GM12878 (cell line): Measurements from ENCODE around the gene PHF14. TPM values are rescaled to one million over a fixed set of nuclear protein-coding genes. Genes with fewer than 3 reads are reported as not detected.

Experiments
- MTA2 ChIP-seq: fragments of 450-650 bp; IDR thresholded peaks from 2 replicates; pipeline ENCODE4 v1.6.1; 2016; ENCODE audit warnings: low read depth, mild to moderate bottlenecking, moderate library complexity
- MYB ChIP-seq: fragments of 150-350 bp; IDR thresholded peaks from 2 replicates; pipeline ENCODE4 v1.6.1; 2014; ENCODE audit warnings: mild to moderate bottlenecking, low read depth, low read length, borderline replicate concordance
- RBBP5 ChIP-seq: fragments of 200-600 bp; sonication (generic); conservative IDR thresholded peaks from 2 replicates; pipeline ENCODE4 v1.6.1; 2016
- STAT3 ChIP-seq: IDR thresholded peaks from 2 replicates; pipeline ENCODE4 v1.6.1; 2011; ENCODE audit warnings: low read depth, low read length, improper control_type of control experiment
- polyA plus RNA-seq, 11 experiments: library from polyadenylated mRNA; depleted of rRNA in 4 of 11; unstranded in 6 of 11; stranded (reverse) in 5 of 11; fragments of >200 nt; fragmentation: Nextera tagmentation in 4 of 11; fragmentation: Illumina TruSeq in 1 of 11; extraction: Ambion mirVana in 4 of 11; extraction: Trizol in 1 of 11; gene quantifications; 1 replicate in 1 of 11; 2 replicates in 10 of 11; pipeline versions ENCODE4 v1.2.1 to v1.2.3, GENCODE V29; 2011 to 2016; ENCODE audit warnings: inconsistent platforms in 2 of 11, missing spikeins in 2 of 11, low read depth in 1 of 11
- total RNA-seq, 4 experiments: library from RNA; depleted of rRNA in 3 of 4; stranded (reverse); fragments of >200 nt in 3 of 4; fragmentation: Illumina TruSeq in 1 of 4; extraction: Trizol in 1 of 4; gene quantifications; 2 replicates each; pipeline versions ENCODE4 v1.2.1 to v1.2.3, GENCODE V29; 2013 to 2021
- TF ChIP-seq, protein P1 (sequence below): IDR thresholded peaks from 2 replicates; pipeline ENCODE4 v1.6.1; 2011; ENCODE audit warnings: borderline replicate concordance, low read depth, mild to moderate bottlenecking, moderate library complexity, low read length; ENCODE audit not compliant: insufficient read depth, poor library complexity, severe bottlenecking
- TF ChIP-seq, protein P2 (sequence below): fragments of 450-650 bp; IDR thresholded peaks from 2 replicates; pipeline ENCODE4 v1.6.1; 2017; ENCODE audit warnings: mild to moderate bottlenecking, moderate library complexity
- TF ChIP-seq, protein P3 (sequence below): fragments of 450-650 bp; IDR thresholded peaks from 2 replicates; pipeline ENCODE4 v1.6.1; 2017; ENCODE audit warnings: mild to moderate bottlenecking, moderate library complexity
- TF ChIP-seq, protein P4 (sequence below): fragments of 450-650 bp; IDR thresholded peaks from 2 replicates; pipeline ENCODE4 v1.6.1; 2016; ENCODE audit warnings: mild to moderate bottlenecking
- TF ChIP-seq, protein P5 (sequence below): IDR thresholded peaks from 2 replicates; pipeline ENCODE4 v1.6.1; 2012; ENCODE audit warnings: improper control_type of control experiment, low read depth, low read length; ENCODE audit not compliant: insufficient replicate concordance

PHF14 gene
- total and polyA plus RNA-seq, 10 of the 15 experiments (the other 5 are each of a cell fraction or from before 2014, with no cell fraction given): 21.3 to 47.1 (median 29.9) TPM

DNA sequence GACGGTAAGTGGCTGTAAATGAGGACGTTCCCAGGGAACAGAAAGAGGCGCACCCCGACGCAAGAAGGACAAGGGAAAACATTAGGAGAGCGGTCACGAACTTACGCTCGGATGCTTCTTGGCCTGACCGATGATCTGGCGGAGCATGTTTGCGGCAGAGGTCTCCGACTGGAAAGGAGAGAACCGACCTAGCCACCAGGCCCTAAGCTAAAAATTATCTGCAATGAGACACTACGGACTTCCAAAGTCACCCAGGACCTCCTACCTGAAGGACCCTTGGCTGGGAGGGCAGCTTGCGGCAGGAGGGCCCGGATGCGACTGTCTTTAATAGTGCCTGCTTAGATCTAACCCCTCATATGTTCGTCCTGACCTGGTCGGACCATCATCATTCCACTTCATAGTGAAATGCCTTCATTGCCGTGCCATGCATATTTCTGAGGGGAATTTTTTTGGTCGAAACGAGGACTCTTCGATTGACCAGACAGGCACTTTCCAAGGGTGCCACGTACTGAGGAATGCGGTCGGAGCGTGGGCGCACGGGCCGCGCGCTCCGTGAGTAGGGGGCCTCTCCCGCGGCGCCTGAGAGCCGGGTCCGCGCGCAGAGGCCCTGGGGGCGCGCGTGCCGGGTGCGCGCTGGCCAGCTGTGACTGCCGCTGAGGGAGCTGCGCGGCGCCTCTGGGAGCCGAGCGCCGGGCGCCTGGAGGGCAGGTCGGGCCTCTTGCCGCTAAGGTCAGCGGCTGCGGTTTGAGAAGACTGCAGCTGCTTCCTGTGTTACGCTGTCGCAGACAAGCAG is 33.6 kb upstream of the PHF14 start (continued):
- TF ChIP-seq, protein P1, sequence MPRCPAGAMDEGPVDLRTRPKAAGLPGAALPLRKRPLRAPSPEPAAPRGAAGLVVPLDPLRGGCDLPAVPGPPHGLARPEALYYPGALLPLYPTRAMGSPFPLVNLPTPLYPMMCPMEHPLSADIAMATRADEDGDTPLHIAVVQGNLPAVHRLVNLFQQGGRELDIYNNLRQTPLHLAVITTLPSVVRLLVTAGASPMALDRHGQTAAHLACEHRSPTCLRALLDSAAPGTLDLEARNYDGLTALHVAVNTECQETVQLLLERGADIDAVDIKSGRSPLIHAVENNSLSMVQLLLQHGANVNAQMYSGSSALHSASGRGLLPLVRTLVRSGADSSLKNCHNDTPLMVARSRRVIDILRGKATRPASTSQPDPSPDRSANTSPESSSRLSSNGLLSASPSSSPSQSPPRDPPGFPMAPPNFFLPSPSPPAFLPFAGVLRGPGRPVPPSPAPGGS: peak; percentile 11
- TF ChIP-seq, protein P2, sequence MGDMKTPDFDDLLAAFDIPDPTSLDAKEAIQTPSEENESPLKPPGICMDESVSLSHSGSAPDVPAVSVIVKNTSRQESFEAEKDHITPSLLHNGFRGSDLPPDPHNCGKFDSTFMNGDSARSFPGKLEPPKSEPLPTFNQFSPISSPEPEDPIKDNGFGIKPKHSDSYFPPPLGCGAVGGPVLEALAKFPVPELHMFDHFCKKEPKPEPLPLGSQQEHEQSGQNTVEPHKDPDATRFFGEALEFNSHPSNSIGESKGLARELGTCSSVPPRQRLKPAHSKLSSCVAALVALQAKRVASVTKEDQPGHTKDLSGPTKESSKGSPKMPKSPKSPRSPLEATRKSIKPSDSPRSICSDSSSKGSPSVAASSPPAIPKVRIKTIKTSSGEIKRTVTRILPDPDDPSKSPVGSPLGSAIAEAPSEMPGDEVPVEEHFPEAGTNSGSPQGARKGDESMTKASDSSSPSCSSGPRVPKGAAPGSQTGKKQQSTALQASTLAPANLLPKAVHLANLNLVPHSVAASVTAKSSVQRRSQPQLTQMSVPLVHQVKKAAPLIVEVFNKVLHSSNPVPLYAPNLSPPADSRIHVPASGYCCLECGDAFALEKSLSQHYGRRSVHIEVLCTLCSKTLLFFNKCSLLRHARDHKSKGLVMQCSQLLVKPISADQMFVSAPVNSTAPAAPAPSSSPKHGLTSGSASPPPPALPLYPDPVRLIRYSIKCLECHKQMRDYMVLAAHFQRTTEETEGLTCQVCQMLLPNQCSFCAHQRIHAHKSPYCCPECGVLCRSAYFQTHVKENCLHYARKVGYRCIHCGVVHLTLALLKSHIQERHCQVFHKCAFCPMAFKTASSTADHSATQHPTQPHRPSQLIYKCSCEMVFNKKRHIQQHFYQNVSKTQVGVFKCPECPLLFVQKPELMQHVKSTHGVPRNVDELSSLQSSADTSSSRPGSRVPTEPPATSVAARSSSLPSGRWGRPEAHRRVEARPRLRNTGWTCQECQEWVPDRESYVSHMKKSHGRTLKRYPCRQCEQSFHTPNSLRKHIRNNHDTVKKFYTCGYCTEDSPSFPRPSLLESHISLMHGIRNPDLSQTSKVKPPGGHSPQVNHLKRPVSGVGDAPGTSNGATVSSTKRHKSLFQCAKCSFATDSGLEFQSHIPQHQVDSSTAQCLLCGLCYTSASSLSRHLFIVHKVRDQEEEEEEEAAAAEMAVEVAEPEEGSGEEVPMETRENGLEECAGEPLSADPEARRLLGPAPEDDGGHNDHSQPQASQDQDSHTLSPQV: peak; percentile 96
- TF ChIP-seq, protein P3, sequence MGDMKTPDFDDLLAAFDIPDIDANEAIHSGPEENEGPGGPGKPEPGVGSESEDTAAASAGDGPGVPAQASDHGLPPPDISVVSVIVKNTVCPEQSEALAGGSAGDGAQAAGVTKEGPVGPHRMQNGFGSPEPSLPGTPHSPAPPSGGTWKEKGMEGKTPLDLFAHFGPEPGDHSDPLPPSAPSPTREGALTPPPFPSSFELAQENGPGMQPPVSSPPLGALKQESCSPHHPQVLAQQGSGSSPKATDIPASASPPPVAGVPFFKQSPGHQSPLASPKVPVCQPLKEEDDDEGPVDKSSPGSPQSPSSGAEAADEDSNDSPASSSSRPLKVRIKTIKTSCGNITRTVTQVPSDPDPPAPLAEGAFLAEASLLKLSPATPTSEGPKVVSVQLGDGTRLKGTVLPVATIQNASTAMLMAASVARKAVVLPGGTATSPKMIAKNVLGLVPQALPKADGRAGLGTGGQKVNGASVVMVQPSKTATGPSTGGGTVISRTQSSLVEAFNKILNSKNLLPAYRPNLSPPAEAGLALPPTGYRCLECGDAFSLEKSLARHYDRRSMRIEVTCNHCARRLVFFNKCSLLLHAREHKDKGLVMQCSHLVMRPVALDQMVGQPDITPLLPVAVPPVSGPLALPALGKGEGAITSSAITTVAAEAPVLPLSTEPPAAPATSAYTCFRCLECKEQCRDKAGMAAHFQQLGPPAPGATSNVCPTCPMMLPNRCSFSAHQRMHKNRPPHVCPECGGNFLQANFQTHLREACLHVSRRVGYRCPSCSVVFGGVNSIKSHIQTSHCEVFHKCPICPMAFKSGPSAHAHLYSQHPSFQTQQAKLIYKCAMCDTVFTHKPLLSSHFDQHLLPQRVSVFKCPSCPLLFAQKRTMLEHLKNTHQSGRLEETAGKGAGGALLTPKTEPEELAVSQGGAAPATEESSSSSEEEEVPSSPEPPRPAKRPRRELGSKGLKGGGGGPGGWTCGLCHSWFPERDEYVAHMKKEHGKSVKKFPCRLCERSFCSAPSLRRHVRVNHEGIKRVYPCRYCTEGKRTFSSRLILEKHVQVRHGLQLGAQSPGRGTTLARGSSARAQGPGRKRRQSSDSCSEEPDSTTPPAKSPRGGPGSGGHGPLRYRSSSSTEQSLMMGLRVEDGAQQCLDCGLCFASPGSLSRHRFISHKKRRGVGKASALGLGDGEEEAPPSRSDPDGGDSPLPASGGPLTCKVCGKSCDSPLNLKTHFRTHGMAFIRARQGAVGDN: peak; percentile 42
- no peak for TF ChIP-seq RBBP5
- peak; percentile 100 for TF ChIP-seq MYB
- TF ChIP-seq, protein P4, sequence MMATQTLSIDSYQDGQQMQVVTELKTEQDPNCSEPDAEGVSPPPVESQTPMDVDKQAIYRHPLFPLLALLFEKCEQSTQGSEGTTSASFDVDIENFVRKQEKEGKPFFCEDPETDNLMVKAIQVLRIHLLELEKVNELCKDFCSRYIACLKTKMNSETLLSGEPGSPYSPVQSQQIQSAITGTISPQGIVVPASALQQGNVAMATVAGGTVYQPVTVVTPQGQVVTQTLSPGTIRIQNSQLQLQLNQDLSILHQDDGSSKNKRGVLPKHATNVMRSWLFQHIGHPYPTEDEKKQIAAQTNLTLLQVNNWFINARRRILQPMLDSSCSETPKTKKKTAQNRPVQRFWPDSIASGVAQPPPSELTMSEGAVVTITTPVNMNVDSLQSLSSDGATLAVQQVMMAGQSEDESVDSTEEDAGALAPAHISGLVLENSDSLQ: peak; percentile 55
- 0 out of 2 replicates have a peak, but pooled peaks have one; percentile 12 for TF ChIP-seq MTA2
- no peak for TF ChIP-seq STAT3
- TF ChIP-seq, protein P5, sequence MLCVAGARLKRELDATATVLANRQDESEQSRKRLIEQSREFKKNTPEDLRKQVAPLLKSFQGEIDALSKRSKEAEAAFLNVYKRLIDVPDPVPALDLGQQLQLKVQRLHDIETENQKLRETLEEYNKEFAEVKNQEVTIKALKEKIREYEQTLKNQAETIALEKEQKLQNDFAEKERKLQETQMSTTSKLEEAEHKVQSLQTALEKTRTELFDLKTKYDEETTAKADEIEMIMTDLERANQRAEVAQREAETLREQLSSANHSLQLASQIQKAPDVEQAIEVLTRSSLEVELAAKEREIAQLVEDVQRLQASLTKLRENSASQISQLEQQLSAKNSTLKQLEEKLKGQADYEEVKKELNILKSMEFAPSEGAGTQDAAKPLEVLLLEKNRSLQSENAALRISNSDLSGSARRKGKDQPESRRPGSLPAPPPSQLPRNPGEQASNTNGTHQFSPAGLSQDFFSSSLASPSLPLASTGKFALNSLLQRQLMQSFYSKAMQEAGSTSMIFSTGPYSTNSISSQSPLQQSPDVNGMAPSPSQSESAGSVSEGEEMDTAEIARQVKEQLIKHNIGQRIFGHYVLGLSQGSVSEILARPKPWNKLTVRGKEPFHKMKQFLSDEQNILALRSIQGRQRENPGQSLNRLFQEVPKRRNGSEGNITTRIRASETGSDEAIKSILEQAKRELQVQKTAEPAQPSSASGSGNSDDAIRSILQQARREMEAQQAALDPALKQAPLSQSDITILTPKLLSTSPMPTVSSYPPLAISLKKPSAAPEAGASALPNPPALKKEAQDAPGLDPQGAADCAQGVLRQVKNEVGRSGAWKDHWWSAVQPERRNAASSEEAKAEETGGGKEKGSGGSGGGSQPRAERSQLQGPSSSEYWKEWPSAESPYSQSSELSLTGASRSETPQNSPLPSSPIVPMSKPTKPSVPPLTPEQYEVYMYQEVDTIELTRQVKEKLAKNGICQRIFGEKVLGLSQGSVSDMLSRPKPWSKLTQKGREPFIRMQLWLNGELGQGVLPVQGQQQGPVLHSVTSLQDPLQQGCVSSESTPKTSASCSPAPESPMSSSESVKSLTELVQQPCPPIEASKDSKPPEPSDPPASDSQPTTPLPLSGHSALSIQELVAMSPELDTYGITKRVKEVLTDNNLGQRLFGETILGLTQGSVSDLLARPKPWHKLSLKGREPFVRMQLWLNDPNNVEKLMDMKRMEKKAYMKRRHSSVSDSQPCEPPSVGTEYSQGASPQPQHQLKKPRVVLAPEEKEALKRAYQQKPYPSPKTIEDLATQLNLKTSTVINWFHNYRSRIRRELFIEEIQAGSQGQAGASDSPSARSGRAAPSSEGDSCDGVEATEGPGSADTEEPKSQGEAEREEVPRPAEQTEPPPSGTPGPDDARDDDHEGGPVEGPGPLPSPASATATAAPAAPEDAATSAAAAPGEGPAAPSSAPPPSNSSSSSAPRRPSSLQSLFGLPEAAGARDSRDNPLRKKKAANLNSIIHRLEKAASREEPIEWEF: no peak
